ENCODE data around the gene NEURL1. TPM values are rescaled to one million over a fixed set of nuclear protein-coding genes. Genes with fewer than 3 reads are reported as not detected.
"Not testable (repeated sequence)": the region's sequence is repeated elsewhere in the genome, so short reads cannot be mapped to it uniquely, and the experiment has no call there.

NEURL1 gene
- total RNA-seq, 1 donor from 2014 or later = 2.5 TPM

GRCh38 chr10:103519798-103520197 is 26.3 kb downstream of the NEURL1 start:
- no peak for TF ChIP-seq CTCF (IDR thresholded peaks at IDR 0.05)
- Mint-ChIP-seq H3K27me3 (ENCODE audit: unreplicated experiment) (peaks cover 20% of the 10 kb centered on the region), H3K4me1 (ENCODE audit: unreplicated experiment) (peaks cover 15% of the 10 kb centered on the region), H3K9me3 (ENCODE audit: unreplicated experiment) (peaks cover 5% of the 10 kb centered on the region), H3K4me3 (ENCODE audit: unreplicated experiment) (no peak overlapping the region), H3K36me3 (ENCODE audit: unreplicated experiment) (no peaks in the 10 kb centered on the region), H3K27ac (ENCODE audit: unreplicated experiment) (peak overlapping the region; percentile 46)
- DNase-seq (ENCODE audit: extremely low spot score, unreplicated experiment) = no peak

- H3K36me3 Mint-ChIP-seq (ENCODE audit: unreplicated experiment); H3K27ac Mint-ChIP-seq (ENCODE audit: unreplicated experiment): not testable (repeated sequence)
Measured at GRCh38 chr10:103522006-103522405, 28.5 kb downstream of the NEURL1 start.

DNA sequence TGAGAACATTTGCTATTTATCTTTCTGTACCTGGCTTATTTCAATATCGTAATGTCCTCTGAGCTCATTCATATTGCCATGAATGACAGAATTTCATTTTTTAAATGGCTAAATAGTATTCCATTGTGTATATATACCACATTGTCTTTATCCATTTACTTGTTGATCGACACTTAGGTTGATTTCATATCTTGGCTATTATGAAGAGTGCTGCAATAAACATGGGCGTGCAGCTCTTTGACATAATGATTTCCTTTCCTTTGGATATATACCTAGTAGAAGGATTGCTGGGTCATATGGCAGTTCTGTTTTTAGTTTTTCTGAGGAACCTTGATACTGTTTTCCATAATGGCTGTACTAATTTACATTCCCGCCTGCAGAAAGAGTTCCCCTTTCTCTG is 30.2 kb downstream of the NEURL1 start:
- Mint-ChIP-seq H3K27ac (ENCODE audit: unreplicated experiment) (no peak overlapping the region), H3K4me3 (ENCODE audit: unreplicated experiment) (no peak overlapping the region)

More at GRCh38 chr10:103522006-103522405, 28.5 kb downstream of the NEURL1 start:
- H3K4me1 Mint-ChIP-seq (ENCODE audit: unreplicated experiment); DNase-seq (ENCODE audit: extremely low spot score, unreplicated experiment); H3K4me3 Mint-ChIP-seq (ENCODE audit: unreplicated experiment): not testable (repeated sequence)
- Mint-ChIP-seq H3K9me3 (ENCODE audit: unreplicated experiment) (peaks cover 11% of the 10 kb centered on the region), H3K27me3 (ENCODE audit: unreplicated experiment) (peaks cover 32% of the 10 kb centered on the region)

DNA sequence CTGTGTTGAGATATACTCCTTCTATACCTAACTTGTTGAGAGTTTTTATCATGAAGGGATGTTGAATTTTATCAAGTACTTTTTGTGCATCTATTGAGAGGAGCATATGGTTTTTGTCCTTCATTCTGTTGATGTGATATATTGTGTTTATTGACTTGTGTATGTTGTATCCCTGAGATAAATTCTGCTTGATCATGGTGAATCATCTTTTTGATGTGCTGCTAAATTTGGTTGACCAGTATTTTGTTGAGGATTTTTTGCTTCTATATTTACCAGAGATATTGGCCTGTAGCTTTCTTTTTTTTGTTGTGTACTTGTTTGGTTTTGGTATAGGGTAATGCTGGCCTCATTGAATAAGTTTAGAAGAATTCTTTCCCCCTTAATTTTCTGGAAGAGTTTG is 32.4 kb downstream of the NEURL1 start:
- Mint-ChIP-seq H3K9me3 (ENCODE audit: unreplicated experiment) (peaks cover 11% of the 10 kb centered on the region), H3K36me3 (ENCODE audit: unreplicated experiment) (peaks cover 2% of the 10 kb centered on the region), H3K27ac (ENCODE audit: unreplicated experiment) (no peak overlapping the region), H3K27me3 (ENCODE audit: unreplicated experiment) (peaks cover 45% of the 10 kb centered on the region), H3K4me1 (ENCODE audit: unreplicated experiment) (peaks cover 2% of the 10 kb centered on the region), H3K4me3 (ENCODE audit: unreplicated experiment) (no peak overlapping the region)
- DNase-seq (ENCODE audit: extremely low spot score, unreplicated experiment) = no peak
- TF ChIP-seq CTCF (IDR thresholded peaks at IDR 0.05) = no peak

More for the DNA sequence above, 30.2 kb downstream of the NEURL1 start:
- Mint-ChIP-seq H3K27me3 (ENCODE audit: unreplicated experiment) (peaks cover 33% of the 10 kb centered on the region), H3K4me1 (ENCODE audit: unreplicated experiment) (peaks cover 9% of the 10 kb centered on the region), H3K9me3 (ENCODE audit: unreplicated experiment) (peaks cover 11% of the 10 kb centered on the region), H3K36me3 (ENCODE audit: unreplicated experiment) (peaks cover 2% of the 10 kb centered on the region)
- TF ChIP-seq CTCF (IDR thresholded peaks at IDR 0.05) = no peak
- no peak for DNase-seq (ENCODE audit: extremely low spot score, unreplicated experiment)

DNA sequence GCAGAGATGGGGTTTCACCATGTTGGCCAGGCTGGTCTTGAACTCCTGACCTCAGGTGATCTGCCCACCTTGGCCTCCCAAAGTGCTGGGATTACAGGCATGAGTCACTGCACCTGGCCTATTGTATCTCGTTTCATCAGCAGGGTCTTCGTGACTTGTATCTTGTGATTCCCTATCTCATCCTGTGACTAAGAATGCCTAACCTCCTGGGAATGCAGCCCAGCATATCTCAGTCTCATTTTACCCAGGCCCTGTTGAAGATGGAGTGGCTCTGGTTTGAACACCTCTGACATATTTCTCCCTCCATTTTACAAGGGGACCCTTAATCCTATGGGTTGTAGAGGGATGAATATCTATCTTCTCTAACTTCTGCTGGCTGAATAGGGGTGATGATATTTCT is 34.0 kb downstream of the NEURL1 start:
- peaks cover 51% of the 10 kb centered on the region for H3K27me3 Mint-ChIP-seq (ENCODE audit: unreplicated experiment)
- not testable (repeated sequence) for H3K4me3 Mint-ChIP-seq (ENCODE audit: unreplicated experiment); DNase-seq (ENCODE audit: extremely low spot score, unreplicated experiment); H3K36me3 Mint-ChIP-seq (ENCODE audit: unreplicated experiment); H3K9me3 Mint-ChIP-seq (ENCODE audit: unreplicated experiment); H3K27ac Mint-ChIP-seq (ENCODE audit: unreplicated experiment); H3K4me1 Mint-ChIP-seq (ENCODE audit: unreplicated experiment)

- Mint-ChIP-seq H3K4me1 (ENCODE audit: unreplicated experiment) (peaks cover 2% of the 10 kb centered on the region), H3K36me3 (ENCODE audit: unreplicated experiment) (peaks cover 2% of the 10 kb centered on the region), H3K9me3 (ENCODE audit: unreplicated experiment) (peaks cover 6% of the 10 kb centered on the region), H3K4me3 (ENCODE audit: unreplicated experiment) (no peak overlapping the region), H3K27ac (ENCODE audit: unreplicated experiment) (no peak overlapping the region), H3K27me3 (ENCODE audit: unreplicated experiment) (peaks cover 51% of the 10 kb centered on the region)
- no peak for DNase-seq (ENCODE audit: extremely low spot score, unreplicated experiment)
- TF ChIP-seq CTCF (IDR thresholded peaks at IDR 0.05) = no peak
Measured at GRCh38 chr10:103528549-103528948, 35.0 kb downstream of the NEURL1 start.

Data from osteocyte (in vitro differentiated cells).